Dermis microvascular lymphatic vessel endothelial cell (primary cell): ENCODE data around the gene KRTAP21-2. TPM values are rescaled to one million over a fixed set of nuclear protein-coding genes. Genes with fewer than 3 reads are reported as not detected.
"Not testable (repeated sequence)": the region's sequence is repeated elsewhere in the genome, so short reads cannot be mapped to it uniquely, and the experiment has no call there.

Experiments
- DNase-seq, 2 donors: peaks; one replicate each; pipeline versions ENCODE4 v3.0.0 to v3.0.0-alpha.2; 2010; ENCODE audit warnings: low read depth in 2 of 2
- total RNA-seq: library from RNA; depleted of rRNA; stranded (reverse); fragments of >200 nt; gene quantifications from 2 replicates; pipeline ENCODE4 v1.2.1, GENCODE V29; 2014

Gene KRTAP21-2
- not detected in 2 replicates for total RNA-seq

GRCh38 chr21:30747159-30747558 lies at the start of gene KRTAP21-2:
KRTAP21-2 (minus strand) TSS chr21:30747259; CDS start chr21:30747202, 57 bp downstream.
- DNase-seq: no peak

- DNase-seq: no peak
These were observed 46.7 kb upstream of the KRTAP21-2 start for GRCh38 chr21:30793581-30794314.

GRCh38 chr21:30779249-30779648 lies 32.2 kb upstream of the KRTAP21-2 start:
- DNase-seq: no peak

GRCh38 chr21:30769724-30770431 lies 22.8 kb upstream of the KRTAP21-2 start:
- no peak for DNase-seq

GRCh38 chr21:30760776-30761175 lies 13.7 kb upstream of the KRTAP21-2 start:
- DNase-seq: no peak

- no peak for DNase-seq
These were observed 11.2 kb upstream of the KRTAP21-2 start for GRCh38 chr21:30758306-30758705.

- not testable (repeated sequence) for DNase-seq
These were observed 8.3 kb upstream of the KRTAP21-2 start, which contains the start of gene KRTAP21-1 for GRCh38 chr21:30755328-30755727. KRTAP21-1 (minus strand) TSS chr21:30755428; CDS start chr21:30755378, 50 bp downstream.

GRCh38 chr21:30740462-30740861 lies 6.6 kb downstream of the KRTAP21-2 start:
- DNase-seq: no peak

- no peak for DNase-seq
These were observed 14.0 kb downstream of the KRTAP21-2 start for GRCh38 chr21:30733026-30733425.

GRCh38 chr21:30726726-30727125 lies 20.3 kb downstream of the KRTAP21-2 start:
- DNase-seq: no peak

GRCh38 chr21:30719401-30719800 lies 27.7 kb downstream of the KRTAP21-2 start:
- no peak for DNase-seq

GRCh38 chr21:30718239-30718909 lies 28.7 kb downstream of the KRTAP21-2 start, which contains the start of gene KRTAP21-3:
KRTAP21-3 (minus strand) TSS chr21:30718777; CDS start chr21:30718759, 18 bp downstream.
- no peak for DNase-seq

- no peak for DNase-seq
These were observed 30.0 kb downstream of the KRTAP21-2 start for GRCh38 chr21:30717105-30717504.

- no peak for DNase-seq
These were observed 32.1 kb downstream of the KRTAP21-2 start for GRCh38 chr21:30714946-30715345.

- DNase-seq: no peak
These were observed 32.6 kb downstream of the KRTAP21-2 start for GRCh38 chr21:30714456-30714855.

- no peak for DNase-seq
These were observed 33.3 kb downstream of the KRTAP21-2 start for GRCh38 chr21:30713766-30714165.

GRCh38 chr21:30710499-30710898 lies 36.6 kb downstream of the KRTAP21-2 start:
- DNase-seq: no peak

GRCh38 chr21:30707409-30707808 lies 39.6 kb downstream of the KRTAP21-2 start:
- no peak for DNase-seq
